Activated CD4-positive, alpha-beta T cell treated with anti-CD3 and anti-CD28 coated beads, Interleukin-2, Interleukin-4, amounts not matched to agents 100 ng/mL and 50 ng/mL, durations not matched to agents 16 hours and 8 hours (primary cell): Measurements from ENCODE around the gene MMP19.
A peak's percentile ranks its signal among the peaks of the same experiment; 100 is the strongest.
"Not testable (repeated sequence)": the region's sequence is repeated elsewhere in the genome, so short reads cannot be mapped to it uniquely, and the experiment has no call there.

Experiments
- DNase-seq: peaks from one replicate; pipeline ENCODE4 v3.0.0-alpha.2; 2020; ENCODE audit warnings: low spot score

MMP19 gene, protein sequence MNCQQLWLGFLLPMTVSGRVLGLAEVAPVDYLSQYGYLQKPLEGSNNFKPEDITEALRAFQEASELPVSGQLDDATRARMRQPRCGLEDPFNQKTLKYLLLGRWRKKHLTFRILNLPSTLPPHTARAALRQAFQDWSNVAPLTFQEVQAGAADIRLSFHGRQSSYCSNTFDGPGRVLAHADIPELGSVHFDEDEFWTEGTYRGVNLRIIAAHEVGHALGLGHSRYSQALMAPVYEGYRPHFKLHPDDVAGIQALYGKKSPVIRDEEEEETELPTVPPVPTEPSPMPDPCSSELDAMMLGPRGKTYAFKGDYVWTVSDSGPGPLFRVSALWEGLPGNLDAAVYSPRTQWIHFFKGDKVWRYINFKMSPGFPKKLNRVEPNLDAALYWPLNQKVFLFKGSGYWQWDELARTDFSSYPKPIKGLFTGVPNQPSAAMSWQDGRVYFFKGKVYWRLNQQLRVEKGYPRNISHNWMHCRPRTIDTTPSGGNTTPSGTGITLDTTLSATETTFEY

DNA sequence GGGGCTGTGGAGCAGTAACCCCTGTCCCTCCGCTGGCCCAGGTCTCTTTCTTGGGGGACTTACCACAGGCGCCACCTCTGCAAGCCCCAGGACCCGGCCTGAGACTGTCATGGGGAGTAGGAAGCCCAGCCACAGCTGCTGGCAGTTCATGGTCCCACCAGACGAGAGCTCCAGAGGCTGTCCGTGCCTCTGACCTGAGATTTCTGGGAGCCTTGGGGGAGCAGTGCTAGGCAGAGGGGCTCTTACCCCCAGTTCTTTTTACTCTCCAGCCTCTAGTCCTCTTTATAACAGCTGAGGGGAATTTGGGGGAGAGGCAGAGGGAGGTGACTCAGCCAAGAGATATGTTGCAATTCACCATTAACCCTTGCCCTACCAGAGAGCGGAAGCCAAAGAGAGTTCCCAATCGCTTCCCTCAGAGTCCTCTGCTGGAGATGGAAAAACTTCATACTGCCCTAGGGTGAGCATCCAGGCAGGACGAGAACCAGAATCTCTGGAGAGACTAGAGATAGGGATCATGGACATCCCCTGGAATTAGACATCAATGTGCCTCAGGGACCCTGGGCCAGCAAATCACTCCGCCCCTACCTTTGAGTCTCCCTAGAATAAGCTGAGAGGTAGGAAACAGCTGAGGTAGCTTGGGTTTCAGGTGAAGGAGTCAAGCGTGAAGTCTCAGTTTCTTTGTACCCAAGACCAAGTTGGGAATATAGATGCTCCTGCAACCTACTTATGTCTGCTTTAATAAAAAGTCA lies at the start of gene MMP19:
Gene MMP19, minus strand, starts transcription at position 256 of the 749 bp plus-strand sequence. Its CDS starts 106 bp downstream, at position 150.
- no peak for DNase-seq

DNA sequence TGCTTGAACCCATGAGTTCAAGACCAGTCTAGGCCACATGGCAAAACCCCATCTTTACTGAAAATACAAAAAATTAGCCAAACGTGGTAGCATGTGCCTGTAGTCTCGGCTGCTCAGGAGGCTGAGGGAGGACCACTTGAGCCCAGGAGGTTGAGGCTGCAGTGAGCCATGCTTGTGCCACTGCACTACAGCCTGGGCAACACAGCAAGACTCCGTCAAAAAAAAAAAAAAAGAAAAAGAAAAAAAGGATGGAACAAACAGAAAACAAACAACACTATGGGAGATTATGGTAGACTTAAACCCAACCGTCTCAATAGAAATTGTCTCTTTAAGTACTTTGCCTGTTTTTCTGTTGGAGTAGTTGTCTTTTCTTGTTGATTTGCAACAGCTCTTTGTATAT lies 48.6 kb upstream of the MMP19 start:
- no peak for DNase-seq

- DNase-seq: peak; percentile 2
These were observed 42.4 kb upstream of the MMP19 start for GRCh38 chr12:55885113-55885512.

DNA sequence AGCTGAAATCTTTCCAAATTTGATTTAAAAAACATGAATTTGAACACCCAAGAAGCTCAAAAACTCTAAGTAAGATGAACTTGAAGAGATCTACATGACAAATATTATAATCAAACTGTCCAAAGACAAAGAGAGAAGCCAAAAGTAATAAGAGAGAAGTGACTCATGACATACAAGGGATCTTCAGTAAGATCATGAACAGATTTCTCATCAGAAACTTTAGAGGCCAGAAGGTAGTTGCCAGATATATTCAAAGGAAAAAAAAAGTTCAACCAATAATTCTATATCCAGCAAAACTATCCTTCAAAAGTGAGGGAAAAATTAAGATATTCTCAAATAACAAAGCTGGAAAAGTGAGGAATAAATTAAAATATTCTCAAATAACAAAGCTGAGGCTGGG lies 35.1 kb upstream of the MMP19 start:
- no peak for DNase-seq

DNA sequence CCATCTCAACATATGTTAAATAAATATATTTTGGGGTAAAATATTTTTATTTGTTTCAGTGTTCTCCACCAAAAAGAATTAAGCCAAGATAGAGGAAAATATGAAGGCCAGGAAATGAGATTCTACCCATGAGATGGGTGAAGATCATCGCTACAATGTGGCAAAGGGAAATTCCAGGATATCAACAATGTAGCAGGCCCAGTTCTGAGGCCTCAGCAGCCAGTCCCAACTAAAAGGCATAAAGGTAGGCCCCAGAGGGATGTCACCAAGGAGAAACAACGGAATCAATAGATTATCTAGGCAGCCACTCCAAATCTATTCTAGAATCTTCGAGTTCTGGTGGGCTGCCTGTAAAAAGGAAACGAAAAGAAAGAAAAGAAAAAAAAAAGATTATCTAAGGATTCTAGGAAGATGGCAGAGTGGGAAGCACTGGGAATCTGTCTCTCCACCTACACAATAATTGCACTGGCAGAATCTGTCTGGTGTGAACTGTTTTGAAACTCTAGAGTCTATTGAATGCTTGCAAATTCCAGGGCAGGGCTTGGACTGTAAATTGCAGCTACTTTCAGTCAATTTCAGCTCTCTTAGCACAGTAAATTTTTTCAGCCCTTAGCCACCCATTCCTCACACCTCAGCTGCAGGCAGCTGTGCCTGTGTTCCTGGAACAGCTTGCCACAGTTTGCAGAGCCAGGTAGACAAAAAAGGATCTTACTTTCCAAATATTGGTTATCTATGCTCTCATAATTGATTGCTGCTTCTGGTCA lies 33.1 kb upstream of the MMP19 start:
- DNase-seq: no peak

- DNase-seq: no peak
These were observed 31.7 kb upstream of the MMP19 start for GRCh38 chr12:55874443-55874842.

GRCh38 chr12:55866454-55867004 lies 23.8 kb upstream of the MMP19 start:
- DNase-seq: not testable (repeated sequence)

DNA sequence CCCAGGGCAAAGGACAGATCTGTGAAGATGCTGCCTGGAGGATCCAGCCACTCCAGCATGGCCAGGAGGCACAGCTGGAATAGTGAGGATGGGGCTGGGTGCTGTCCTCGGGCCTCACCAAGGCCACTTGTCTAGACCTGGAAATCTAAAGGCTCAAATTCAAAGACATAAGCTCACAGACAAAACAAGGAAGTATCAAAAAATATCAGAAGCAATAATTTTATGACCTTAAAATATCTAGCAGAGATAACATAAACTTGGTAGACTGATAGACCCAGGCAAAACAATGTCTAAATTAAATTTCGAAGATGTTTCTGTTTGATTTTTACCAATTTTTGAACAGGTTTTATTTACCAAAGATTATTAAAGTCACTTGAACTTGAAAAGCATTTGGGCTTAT lies 22.6 kb upstream of the MMP19 start:
- no peak for DNase-seq

DNA sequence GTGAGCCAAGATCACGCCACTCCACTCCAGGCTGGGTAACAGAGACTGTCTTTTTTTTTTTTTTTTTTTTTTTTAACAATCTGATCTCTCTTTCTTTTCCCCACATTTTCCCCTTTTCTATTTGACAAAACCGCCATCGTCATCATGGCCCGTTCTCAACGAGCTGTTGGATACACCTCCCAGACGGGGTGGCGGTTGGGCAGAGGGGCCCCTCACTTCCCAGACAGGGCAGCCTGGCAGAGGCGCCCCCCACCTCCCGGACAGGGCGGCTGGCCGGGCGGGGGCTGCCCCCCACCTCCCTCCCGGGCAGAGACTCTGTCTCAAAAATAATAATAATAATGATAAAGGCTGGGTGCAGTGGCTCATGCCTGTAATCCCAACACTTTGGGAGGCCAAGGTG lies 20.2 kb upstream of the MMP19 start:
- DNase-seq: not testable (repeated sequence)

DNA sequence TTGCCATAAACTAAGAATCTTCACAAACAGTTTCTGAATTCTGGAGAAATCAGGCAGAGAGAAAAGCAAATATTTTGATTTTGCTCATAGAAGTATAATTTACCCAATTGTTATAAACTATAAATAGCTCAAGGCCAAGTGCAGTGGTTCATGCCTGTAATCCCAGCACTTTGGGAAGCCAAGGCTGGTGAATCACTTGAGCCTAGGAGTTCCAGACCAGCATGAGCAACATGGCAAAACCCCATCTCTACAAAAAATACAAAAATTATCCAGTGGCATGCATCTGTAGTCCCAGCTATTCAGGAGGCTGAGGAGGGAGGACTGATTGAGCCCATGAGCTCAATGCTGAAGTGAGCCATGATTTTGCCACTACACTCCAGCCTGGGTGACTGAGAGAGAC lies 19.6 kb upstream of the MMP19 start:
- no peak for DNase-seq

DNA sequence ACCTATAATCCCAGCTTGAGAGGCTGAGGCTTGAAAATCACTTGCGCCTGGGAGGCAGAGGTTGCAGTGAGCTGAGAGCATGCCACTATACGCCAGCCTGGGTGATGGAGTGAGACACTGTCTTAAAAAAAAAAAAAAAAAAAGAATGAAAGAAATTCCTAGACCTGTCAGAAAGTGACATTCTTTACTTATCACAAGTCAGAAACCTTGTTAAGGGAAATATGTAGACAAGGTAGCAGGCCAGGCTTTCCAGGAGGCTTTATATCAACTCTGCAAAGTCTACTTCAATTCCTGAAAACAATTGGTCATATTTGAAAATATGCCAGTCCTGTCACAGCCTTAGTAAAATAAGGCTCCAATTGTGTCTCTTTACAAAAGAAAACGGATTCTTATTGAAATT lies 19.1 kb upstream of the MMP19 start:
- no peak for DNase-seq

DNA sequence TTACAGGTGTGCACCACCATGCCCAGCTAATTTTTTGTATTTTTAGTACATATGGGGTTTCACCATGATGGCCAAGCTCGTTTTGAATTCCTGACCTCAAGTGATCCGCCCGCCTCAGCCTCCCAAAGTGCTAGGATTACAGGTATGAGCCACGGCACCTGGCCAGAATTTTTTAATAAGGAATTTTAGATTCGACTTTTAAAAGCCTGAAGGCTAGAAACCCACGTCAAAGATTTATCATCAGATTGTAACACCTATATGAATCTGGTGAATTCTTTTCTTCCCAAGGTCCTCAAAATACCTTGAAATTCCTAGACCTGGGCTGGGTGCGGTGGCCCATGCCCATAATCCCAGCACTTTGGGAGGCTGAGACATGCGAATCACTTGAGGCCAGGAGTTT lies 18.7 kb upstream of the MMP19 start:
- DNase-seq: no peak

- DNase-seq: no peak
These were observed 10.0 kb upstream of the MMP19 start for GRCh38 chr12:55852740-55853139.

DNA sequence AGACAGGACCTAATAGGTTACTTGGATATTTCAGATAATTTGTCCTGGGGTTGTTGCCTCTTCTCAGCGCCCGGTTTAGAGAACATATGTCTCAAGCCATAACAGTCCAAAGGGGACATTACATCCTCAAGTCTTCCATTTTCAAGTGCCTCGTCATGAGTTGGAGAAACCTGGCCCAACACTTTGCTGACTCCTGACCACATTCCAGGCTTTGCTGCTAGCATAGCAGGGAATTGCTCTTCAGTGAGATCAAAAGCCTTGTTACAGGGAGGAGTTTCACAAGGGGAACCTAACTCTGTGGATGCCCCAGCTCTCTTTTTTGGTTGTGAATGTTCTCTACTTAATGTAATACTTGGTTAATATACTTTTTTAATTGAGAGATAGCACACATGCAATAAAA lies 8.2 kb upstream of the MMP19 start:
- no peak for DNase-seq

DNA sequence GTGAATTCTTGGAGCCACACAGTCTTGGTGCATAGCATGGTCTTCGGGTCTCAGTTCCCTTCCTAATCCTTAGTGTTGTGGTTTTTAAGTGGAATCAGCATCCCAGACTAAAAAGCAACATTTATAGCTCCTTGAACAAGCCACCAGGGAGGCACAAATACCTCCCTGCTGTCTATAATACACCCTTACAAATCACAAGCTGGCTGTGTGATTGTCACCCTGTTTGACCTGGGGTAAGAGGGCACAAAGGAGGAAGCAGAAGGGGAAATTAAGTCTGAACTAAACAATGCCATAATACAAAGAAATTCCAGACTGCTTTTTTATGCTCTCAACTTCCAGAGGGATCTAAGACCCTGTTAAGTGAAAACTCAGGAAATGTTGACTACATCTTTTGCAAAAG lies 7.7 kb upstream of the MMP19 start:
- no peak for DNase-seq

GRCh38 chr12:55849616-55850343 lies 7.0 kb upstream of the MMP19 start:
- DNase-seq: no peak

DNA sequence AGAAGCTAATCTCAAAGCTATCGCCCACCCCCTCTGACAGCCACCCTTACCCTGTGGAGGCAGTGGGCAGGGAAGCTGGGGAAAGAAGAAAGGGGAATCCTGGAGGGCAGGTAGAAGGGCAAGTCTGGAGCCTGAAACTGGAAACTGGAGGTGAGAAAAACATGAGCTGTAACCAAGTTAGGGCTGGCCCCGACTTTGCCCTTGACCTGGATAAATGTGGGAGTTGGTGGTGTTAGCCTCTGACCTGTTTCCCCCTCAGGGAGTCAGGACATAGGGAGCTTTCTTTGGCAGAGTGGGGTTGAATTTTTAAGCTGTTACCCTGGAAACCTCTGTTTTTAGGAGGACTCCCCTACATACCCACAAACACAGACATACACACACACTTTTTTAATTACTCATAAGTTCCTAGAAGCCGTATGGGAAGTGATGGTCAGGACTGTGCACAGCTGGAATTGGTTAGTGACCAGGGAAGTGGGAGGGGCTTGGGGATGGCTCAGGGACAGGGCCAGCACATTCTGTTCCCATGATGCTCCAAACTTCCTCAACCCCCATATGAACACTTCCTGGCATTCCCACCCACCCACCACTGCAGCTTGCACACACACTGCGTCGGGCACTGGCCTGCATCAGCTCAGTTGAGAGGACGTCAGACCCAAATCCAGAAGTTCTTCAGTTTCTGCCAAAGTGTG lies 5.0 kb upstream of the MMP19 start:
- DNase-seq: peak; percentile 22

DNA sequence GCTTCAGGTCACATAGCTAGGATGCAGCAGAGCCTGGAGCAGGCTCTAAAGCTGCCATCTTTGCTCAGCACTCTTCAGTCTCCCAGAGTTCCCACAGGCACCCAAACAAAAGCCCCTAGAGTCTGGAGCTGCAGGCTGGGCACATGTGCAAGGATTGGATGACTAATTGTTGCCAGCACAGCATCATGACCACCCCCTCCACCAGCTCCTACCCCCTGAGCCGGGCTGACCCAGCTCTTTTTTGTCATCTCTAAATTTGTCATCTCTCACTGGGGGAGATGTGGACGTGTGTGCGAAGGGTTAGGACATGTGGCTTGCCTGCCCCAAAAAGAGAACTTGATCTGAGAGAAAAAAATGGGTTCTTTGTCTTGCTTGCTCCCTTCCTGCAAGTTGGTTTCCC lies 4.3 kb upstream of the MMP19 start:
- no peak for DNase-seq

DNA sequence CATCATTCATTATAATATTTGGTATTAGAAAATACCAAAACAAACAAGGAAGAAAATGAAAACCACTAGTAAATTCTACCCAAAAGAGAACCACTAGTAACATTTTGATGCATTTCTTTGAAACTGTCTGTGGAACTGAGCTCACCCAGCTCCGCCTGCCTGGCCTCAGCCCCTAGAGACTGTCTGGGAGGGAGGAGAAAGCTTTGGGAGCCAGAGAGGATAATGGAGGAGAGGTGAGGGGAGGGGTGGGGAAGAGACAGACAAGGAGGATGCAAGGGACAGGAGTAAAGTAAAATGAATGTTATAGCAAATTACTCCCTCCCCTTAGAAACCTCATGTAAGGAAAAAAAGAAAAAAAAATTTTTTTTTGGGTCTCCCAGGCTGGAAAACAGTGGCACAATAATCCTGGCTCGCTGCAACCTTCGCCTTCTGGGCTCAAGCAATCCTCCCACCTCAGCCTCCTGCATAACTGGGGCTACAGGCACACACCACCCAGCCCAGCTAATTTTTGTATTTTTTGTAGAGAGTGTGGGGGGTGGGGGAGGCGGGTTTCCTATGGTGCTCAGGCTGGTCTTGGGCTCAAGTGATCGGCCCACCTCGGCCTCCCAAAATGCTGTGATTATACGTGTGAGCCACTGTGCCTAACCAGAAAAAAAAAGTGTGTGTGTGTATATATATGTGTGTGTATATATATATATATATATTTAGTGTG lies 3.2 kb upstream of the MMP19 start:
- no peak for DNase-seq

- DNase-seq: no peak
These were observed 2.6 kb upstream of the MMP19 start for GRCh38 chr12:55845361-55845760.
